Lower leg skin (tissue), 3 donors: Measurements from ENCODE around the gene CTIF.

Source experiments
- CTCF ChIP-seq, 3 donors: fragments of 450-650 bp; IDR thresholded peaks; one replicate each; pipeline ENCODE4 v1.5.1; 2016; ENCODE audit warnings: antibody characterized with exemption in 3 of 3, mild to moderate bottlenecking in 3 of 3, moderate library complexity in 2 of 3
- POLR2A ChIP-seq, 2 donors: fragments of 450-650 bp; IDR thresholded peaks; one replicate each; pipeline ENCODE4 v1.6.1; 2016 to 2017; ENCODE audit warnings: antibody characterized with exemption in 2 of 2, mild to moderate bottlenecking in 1 of 2, moderate library complexity in 1 of 2

- TF ChIP-seq CTCF (IDR thresholded peaks at IDR 0.05) (no peak), POLR2A (IDR thresholded peaks at IDR 0.05) (no peak)
Observed at GRCh38 chr18:48819276-48819675, 280.4 kb downstream of the CTIF start.
